IMR-90 (cell line): ENCODE measurements around the gene OGFOD3. TPM values are rescaled to one million over a fixed set of nuclear protein-coding genes. Genes with fewer than 3 reads are reported as not detected.

Source experiments
- ATAC-seq: fragments of 200-7000 bp; cut with Tn5 transposase; 2 replicates; pipeline ENCODE4 v1.9.1; 2020; ENCODE audit warnings: low read depth, mild to moderate bottlenecking, moderate library complexity
- BruUV-seq: library from RNA; stranded (reverse); fragments of 400-500 nt; replicated peaks from 2 replicates; lab custom pipeline; 2021; lab: Mats Ljungman, UMichigan
- CTCF ChIA-PET: fragments of 300-600 bp; formaldehyde crosslinking; extraction: SDS; loops from one replicate; lab custom pipeline; 2021; ENCODE audit warnings: antibody characterized with exemption; lab: Yijun Ruan, JAX
- POLR2A ChIA-PET: fragments of 300-600 bp; sonication (Branson Sonifier 250); formaldehyde crosslinking; loops from one replicate; lab custom pipeline; 2022; ENCODE audit warnings: antibody characterized with exemption; ENCODE audit not compliant: unreplicated experiment; lab: Charles Lee
- DNase-seq: peaks from one replicate; pipeline ENCODE4 v3.0.0; 2013
- H2AFZ ChIP-seq: replicated peaks from 2 replicates; pipeline ENCODE3; 2013; ENCODE audit warnings: low read length, mild to moderate bottlenecking; ENCODE audit not compliant: poor library complexity
- H2AK5ac ChIP-seq: 2 replicates; pipeline ENCODE4 v1.6.1; 2013; ENCODE audit warnings: low read depth, low read length, inconsistent platforms
- H2AK9ac ChIP-seq: replicated peaks from 2 replicates; pipeline ENCODE3; 2013; ENCODE audit warnings: mild to moderate bottlenecking, low read depth, low read length, moderate library complexity; ENCODE audit not compliant: poor library complexity
- H2BK120ac ChIP-seq: 2 replicates; pipeline ENCODE4 v1.6.1; 2013; ENCODE audit warnings: low read depth, low read length, inconsistent platforms
- H2BK15ac ChIP-seq: 3 replicates; pipeline ENCODE4 v1.6.1; 2013; ENCODE audit warnings: low read depth, low read length, inconsistent platforms
- H2BK20ac ChIP-seq: 2 replicates; pipeline ENCODE4 v1.6.1; 2013; ENCODE audit warnings: low read depth, mild to moderate bottlenecking, inconsistent platforms, low read length, moderate library complexity
- H2BK5ac ChIP-seq: 2 replicates; pipeline ENCODE4 v1.6.1; 2013; ENCODE audit warnings: mild to moderate bottlenecking, low read depth, low read length, inconsistent platforms; ENCODE audit not compliant: poor library complexity, severe bottlenecking
- H3K14ac ChIP-seq: replicated peaks from 2 replicates; pipeline ENCODE4 v1.6.1; 2013; ENCODE audit warnings: low read depth, low read length, inconsistent platforms
- H3K18ac ChIP-seq: 2 replicates; pipeline ENCODE4 v1.6.1; 2013; ENCODE audit warnings: low read depth, low read length, control low read depth
- H3K23ac ChIP-seq: 2 replicates; pipeline ENCODE4 v1.6.1; 2013; ENCODE audit warnings: low read depth, low read length, inconsistent platforms
- H3K27ac ChIP-seq: 2 replicates; pipeline ENCODE4 v1.5.1; 2013; ENCODE audit warnings: mild to moderate bottlenecking, control low read depth, low read length; ENCODE audit not compliant: insufficient read depth
- H3K27me3 ChIP-seq: 2 replicates; pipeline ENCODE4 v1.6.1; 2013; ENCODE audit warnings: low read length; ENCODE audit not compliant: control insufficient read depth, insufficient read depth
- H3K36me3 ChIP-seq: 2 replicates; pipeline ENCODE4 v1.6.1; 2013; ENCODE audit warnings: low read length, mixed read lengths; ENCODE audit not compliant: control insufficient read depth, insufficient read depth
- H3K4ac ChIP-seq: 2 replicates; pipeline ENCODE4 v1.6.1; 2013; ENCODE audit warnings: low read depth, low read length, inconsistent platforms
- H3K4me1 ChIP-seq: 2 replicates; pipeline ENCODE4 v1.6.1; 2013; ENCODE audit warnings: low read length, mixed read lengths; ENCODE audit not compliant: control insufficient read depth, insufficient read depth
- H3K4me2 ChIP-seq: 2 replicates; pipeline ENCODE4 v1.6.1; 2013; ENCODE audit warnings: low read depth, mild to moderate bottlenecking, control low read depth, low read length, moderate library complexity
- H3K4me3 ChIP-seq: 2 replicates; pipeline ENCODE4 v1.5.1; 2013; ENCODE audit warnings: low read depth, mild to moderate bottlenecking, control low read depth, low read length, moderate library complexity; ENCODE audit not compliant: insufficient read depth
- H3K56ac ChIP-seq: 2 replicates; pipeline ENCODE4 v1.6.1; 2013; ENCODE audit warnings: low read length, inconsistent platforms; ENCODE audit not compliant: insufficient read depth; ENCODE audit errors: extremely low read depth
- H3K79me1 ChIP-seq, 2 experiments: 2 replicates each; pipeline ENCODE4 v1.6.1; 2013; ENCODE audit warnings: low read length in 2 of 2, inconsistent platforms in 1 of 2, low read depth in 1 of 2
- H3K9ac ChIP-seq: 2 replicates; pipeline ENCODE4 v1.6.1; 2013; ENCODE audit warnings: low read depth, low read length, control low read depth
- H3K9me1 ChIP-seq: 2 replicates; pipeline ENCODE4 v1.6.1; 2013; ENCODE audit warnings: low read length, inconsistent platforms; ENCODE audit not compliant: insufficient read depth
- H3K9me3 ChIP-seq: 2 replicates; pipeline ENCODE4 v1.6.1; 2013; ENCODE audit warnings: low read length; ENCODE audit not compliant: control insufficient read depth, insufficient read depth
- H4K20me1 ChIP-seq: 2 replicates; pipeline ENCODE4 v1.6.1; 2013; ENCODE audit warnings: low read length, inconsistent platforms; ENCODE audit not compliant: insufficient read depth
- H4K5ac ChIP-seq: 2 replicates; pipeline ENCODE4 v1.6.1; 2013; ENCODE audit warnings: mild to moderate bottlenecking, low read depth, low read length, control low read depth
- H4K8ac ChIP-seq, 2 experiments: 2 replicates each; pipeline ENCODE4 v1.6.1; 2013; ENCODE audit warnings: low read depth in 2 of 2, low read length in 2 of 2, control low read depth in 1 of 2, inconsistent platforms in 1 of 2
- H4K91ac ChIP-seq: 2 replicates; pipeline ENCODE4 v1.6.1; 2013; ENCODE audit warnings: low read depth, low read length, inconsistent platforms; ENCODE audit not compliant: insufficient read depth
- BHLHE40 ChIP-seq: fragments of 150-350 bp; IDR thresholded peaks from 2 replicates; pipeline ENCODE4 v1.6.1; 2016; ENCODE audit warnings: mild to moderate bottlenecking, low read depth, low read length
- CEBPB ChIP-seq: IDR thresholded peaks from 2 replicates; pipeline ENCODE4 v1.6.1; 2012; ENCODE audit warnings: low read depth, low read length, improper control_type of control experiment
- CHD1 ChIP-seq: IDR thresholded peaks from 2 replicates; pipeline ENCODE4 v1.6.1; 2012; ENCODE audit warnings: low read depth, low read length, improper control_type of control experiment
- CTCF ChIP-seq: conservative IDR thresholded peaks from 2 replicates; pipeline ENCODE4 v1.5.1; 2012; ENCODE audit warnings: mild to moderate bottlenecking, low read depth, low read length, improper control_type of control experiment
- ELK1 ChIP-seq: fragments of 150-350 bp; IDR thresholded peaks from 2 replicates; pipeline ENCODE4 v1.6.1; 2016; ENCODE audit warnings: low read depth, mild to moderate bottlenecking, low read length, moderate library complexity, borderline replicate concordance
- FOS ChIP-seq: fragments of 150-350 bp; IDR thresholded peaks from 2 replicates; pipeline ENCODE4 v1.6.1; 2016; ENCODE audit warnings: low read depth, low read length
- POLR2A ChIP-seq: IDR thresholded peaks from 2 replicates; pipeline ENCODE4 v1.6.1; 2012; ENCODE audit warnings: mild to moderate bottlenecking, low read depth, low read length
- RAD21 ChIP-seq: IDR thresholded peaks from 2 replicates; pipeline ENCODE4 v1.6.1; 2012; ENCODE audit warnings: low read length, improper control_type of control experiment
- RCOR1 ChIP-seq: IDR thresholded peaks from 2 replicates; pipeline ENCODE4 v1.6.1; 2012; ENCODE audit warnings: mild to moderate bottlenecking, low read length, improper control_type of control experiment; ENCODE audit not compliant: insufficient replicate concordance
- RFX5 ChIP-seq: IDR thresholded peaks from 2 replicates; pipeline ENCODE4 v1.8.0; 2012; ENCODE audit warnings: low read depth, mild to moderate bottlenecking, low read length, moderate library complexity
- SMC3 ChIP-seq: fragments of 150-350 bp; IDR thresholded peaks from 2 replicates; pipeline ENCODE4 v1.6.1; 2016; ENCODE audit warnings: low read depth, mild to moderate bottlenecking, antibody characterized with exemption, low read length, moderate library complexity
- WGBS, 2 experiments: methylation state at CpG; one replicate each; pipeline versions ENCODE4 v1.1.5 to v1.1.7; 2013; ENCODE audit warnings: missing lambda C conversion rate in 2 of 2; ENCODE audit not compliant: insufficient read length in 1 of 2; ENCODE audit errors: extremely low coverage in 2 of 2; 5-methylcytosine and 5-hydroxymethylcytosine counted together
- dilution Hi-C: fragments of 300-500 bp; cut with HindIII; formaldehyde crosslinking; loops from one replicate; pipeline ENCODE4 v1.14.3; 2018; ENCODE audit warnings: low sequenced_read_pairs; ENCODE audit not compliant: unreplicated experiment
- in situ Hi-C: fragments of 300-500 bp; cut with MboI; formaldehyde crosslinking; loops from 3 replicates; pipeline ENCODE4 v1.14.3; 2019; ENCODE audit warnings: low sequenced_read_pairs, inconsistent platforms, mixed read lengths
- intact Hi-C: fragments of 100-400 bp; cut with micrococcal nuclease; formaldehyde crosslinking; loops from 2 replicates; pipeline ENCODE4 v1.10.0; 2022
- polyA plus RNA-seq, 3 experiments: library from polyadenylated mRNA; depleted of rRNA; stranded (reverse); fragments of >200 nt; gene quantifications; 2 replicates each; pipeline ENCODE4 v1.2.3, GENCODE V29; 2012; ENCODE audit warnings: low replicate concordance in 1 of 3
- total RNA-seq: library from RNA; depleted of rRNA; stranded (reverse); fragments of >200 nt; gene quantifications from 2 replicates; pipeline ENCODE4 v1.2.3, GENCODE V29; 2012
- TF ChIP-seq, protein P1 (sequence below): fragments of 150-350 bp; IDR thresholded peaks from 2 replicates; pipeline ENCODE4 v1.6.1; 2017; ENCODE audit warnings: mild to moderate bottlenecking, antibody characterized with exemption, low read length, low read depth

OGFOD3 gene
- total and polyA plus RNA-seq, 2 of the 4 experiments (the other 2 are of a cell fraction): 25.3 to 33.4 TPM

DNA sequence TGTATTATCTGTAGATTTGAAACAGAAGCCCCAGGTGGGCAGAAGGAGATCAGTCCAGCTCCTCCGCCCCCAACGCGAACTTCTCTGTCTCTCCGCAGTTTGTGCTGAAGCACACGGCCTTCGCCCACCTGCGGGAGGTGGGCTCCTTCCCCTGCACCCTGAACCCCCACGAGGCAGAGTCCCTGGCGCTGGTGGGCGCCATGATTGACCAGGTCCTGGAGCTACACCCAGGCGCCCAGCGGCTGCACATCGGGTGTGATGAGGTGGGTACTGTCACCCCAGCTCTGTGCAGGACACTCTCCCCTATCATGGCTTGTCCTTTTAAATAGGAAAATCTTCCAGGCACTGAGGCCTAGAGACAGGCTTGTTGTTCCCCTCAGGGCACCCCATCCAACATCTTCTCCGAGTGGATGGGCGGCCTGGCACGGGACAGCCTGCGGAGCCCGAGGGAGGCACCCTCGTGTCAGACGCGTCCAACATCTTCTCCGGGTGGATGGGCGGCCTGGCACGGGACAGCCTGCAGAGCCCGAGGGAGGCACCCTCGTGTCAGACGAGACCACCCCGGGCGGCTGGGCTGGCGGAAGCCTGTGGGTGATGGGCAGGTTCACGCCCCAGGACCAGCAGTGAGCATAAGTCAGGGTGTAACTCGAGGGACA lies 15.3 kb upstream of the OGFOD3 start:
- WGBS, 2 experiments: 95% methylated on average over 19 of the region's 32 CpGs; no CpG with 5 or more reads in 1 of the 2 experiments
- POLR2A ChIA-PET: no interaction called here
- Histone ChIP-seq H3K79me1 (no peaks in the 10 kb centered on the region), H3K36me3 (peaks cover 2% of the 10 kb centered on the region), H3K18ac (no peak overlapping the region), H2AFZ (no peak overlapping the region), H3K9me1 (no peaks in the 10 kb centered on the region), H3K27ac (no peak overlapping the region), H4K8ac (no peak overlapping the region), H3K27me3 (no peaks in the 10 kb centered on the region), H2BK20ac (no peak overlapping the region), H3K9me3 (no peaks in the 10 kb centered on the region), H2BK15ac (no peak overlapping the region), H3K14ac (no peak overlapping the region), H3K4ac (no peak overlapping the region), H2AK5ac (no peak overlapping the region), H4K91ac (no peak overlapping the region), H3K4me3 (no peak overlapping the region), H3K4me1 (peaks cover 3% of the 10 kb centered on the region), H2BK120ac (no peak overlapping the region), H3K56ac (no peak overlapping the region), H3K23ac (no peak overlapping the region), H4K5ac (no peak overlapping the region), H3K4me2 (no peak overlapping the region), H2AK9ac (no peak overlapping the region), H3K9ac (no peak overlapping the region), H2BK5ac (no peak overlapping the region), H4K20me1 (no peaks in the 10 kb centered on the region)
- in situ Hi-C loops (no loop called here), intact Hi-C loops (no loop called here), dilution Hi-C loops (no loop called here)
- no peak for ATAC-seq
- no TSS peak for BruUV-seq
- TF ChIP-seq SMC3 (no peak), RFX5 (no peak), BHLHE40 (no peak), CTCF (no peak), CHD1 (no peak), CEBPB (no peak), POLR2A (no peak), ELK1 (no peak), RAD21 (no peak), RCOR1 (no peak), FOS (no peak)
- TF ChIP-seq, protein P1, sequence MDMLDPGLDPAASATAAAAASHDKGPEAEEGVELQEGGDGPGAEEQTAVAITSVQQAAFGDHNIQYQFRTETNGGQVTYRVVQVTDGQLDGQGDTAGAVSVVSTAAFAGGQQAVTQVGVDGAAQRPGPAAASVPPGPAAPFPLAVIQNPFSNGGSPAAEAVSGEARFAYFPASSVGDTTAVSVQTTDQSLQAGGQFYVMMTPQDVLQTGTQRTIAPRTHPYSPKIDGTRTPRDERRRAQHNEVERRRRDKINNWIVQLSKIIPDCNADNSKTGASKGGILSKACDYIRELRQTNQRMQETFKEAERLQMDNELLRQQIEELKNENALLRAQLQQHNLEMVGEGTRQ: no peak
- DNase-seq: no peak
- CTCF ChIA-PET: no interaction called here
